Stimulated activated CD4-positive, alpha-beta T cell treated with anti-CD3 and anti-CD28 coated beads, Interleukin-1b, Interleukin-23, amount 100 ng/mL, for 48 hours (primary cell): ENCODE results near the gene ENDOG.
"Not testable (repeated sequence)": the region's sequence is repeated elsewhere in the genome, so short reads cannot be mapped to it uniquely, and the experiment has no call there.

Experiments
- DNase-seq: peaks from one replicate; pipeline ENCODE4 v3.0.0-alpha.2; 2020

ENDOG gene

GRCh38 chr9:128870128-128870940 is 52.0 kb downstream of the ENDOG start:
- DNase-seq, result no peak

- not testable (repeated sequence) for DNase-seq
These were observed 52.6 kb downstream of the ENDOG start for GRCh38 chr9:128870941-128871265.
